WTC11 (cell line): ENCODE results near the gene RPP14. TPM values are rescaled to one million over a fixed set of nuclear protein-coding genes. Genes with fewer than 3 reads are reported as not detected.

Experiments
- ATAC-seq: fragments of 200-7000 bp; cut with Tn5 transposase; 2 replicates; pipeline ENCODE4 v1.10.0; 2021; ENCODE audit warnings: mild to moderate bottlenecking, moderate library complexity
- CTCF ChIA-PET: fragments of 300-600 bp; sonication (Branson Sonifier 250); formaldehyde crosslinking; loops from one replicate; lab custom pipeline; 2021; ENCODE audit warnings: antibody characterized with exemption; lab: Charles Lee
- POLR2A ChIA-PET: fragments of 350-600 bp; sonication (Branson Sonifier 250); formaldehyde crosslinking; loops from one replicate; lab custom pipeline; 2021; ENCODE audit warnings: antibody characterized with exemption; lab: Charles Lee
- DNase-seq: peaks from one replicate; pipeline ENCODE4 v3.0.0; 2021; ENCODE audit warnings: low spot score
- H3K27ac Mint-ChIP-seq: 2 replicates; pipeline ENCODE4 v1.8.0; 2021; ENCODE audit warnings: mixed read lengths
- H3K27me3 Mint-ChIP-seq: 2 replicates; pipeline ENCODE4 v1.8.0; 2021; ENCODE audit warnings: low read depth, mild to moderate bottlenecking, moderate library complexity, mixed read lengths
- H3K36me3 Mint-ChIP-seq: 2 replicates; pipeline ENCODE4 v1.8.0; 2021; ENCODE audit warnings: mixed read lengths
- H3K4me1 Mint-ChIP-seq: 2 replicates; pipeline ENCODE4 v1.8.0; 2022; ENCODE audit warnings: mixed read lengths
- H3K4me3 Mint-ChIP-seq: 2 replicates; pipeline ENCODE4 v1.8.0; 2021; ENCODE audit warnings: mild to moderate bottlenecking, moderate library complexity, mixed read lengths
- H3K9me3 Mint-ChIP-seq: 2 replicates; pipeline ENCODE4 v1.8.0; 2021; ENCODE audit warnings: mixed read lengths
- CDX4 ChIP-seq: fragments of 250-450 bp; sonication (Bioruptor Pico); IDR thresholded peaks from 2 replicates; pipeline ENCODE4 v1.9.0; 2021; ENCODE audit warnings: moderate library complexity, mild to moderate bottlenecking, inconsistent platforms, borderline replicate concordance
- CREB1 ChIP-seq: sonication (generic); formaldehyde crosslinking; IDR thresholded peaks from 2 replicates; pipeline ENCODE4 v1.8.0; 2023; ENCODE audit warnings: mild to moderate bottlenecking, missing genetic modification reagents
- CREM ChIP-seq: sonication (generic); formaldehyde crosslinking; IDR thresholded peaks from 2 replicates; pipeline ENCODE4 v1.8.1; 2022; ENCODE audit warnings: mild to moderate bottlenecking, missing genetic modification reagents, moderate library complexity
- E2F1 ChIP-seq: sonication (generic); formaldehyde crosslinking; IDR thresholded peaks from 2 replicates; pipeline ENCODE4 v1.8.0; 2022; ENCODE audit warnings: mild to moderate bottlenecking, missing genetic modification reagents
- E2F5 ChIP-seq: sonication (generic); formaldehyde crosslinking; IDR thresholded peaks from 2 replicates; pipeline ENCODE4 v1.8.1; 2022; ENCODE audit warnings: mild to moderate bottlenecking, moderate library complexity, missing genetic modification reagents
- GABPB1 ChIP-seq: sonication (generic); formaldehyde crosslinking; IDR thresholded peaks from 2 replicates; pipeline ENCODE4 v1.8.1; 2023; ENCODE audit warnings: mild to moderate bottlenecking, missing genetic modification reagents
- GTF2I ChIP-seq: fragments of 250-450 bp; sonication (Bioruptor Pico); conservative IDR thresholded peaks from 2 replicates; pipeline ENCODE4 v1.4.0; 2021; ENCODE audit warnings: mild to moderate bottlenecking
- MLX ChIP-seq: sonication (generic); formaldehyde crosslinking; IDR thresholded peaks from 2 replicates; pipeline ENCODE4 v1.8.1; 2023; ENCODE audit warnings: mild to moderate bottlenecking, missing genetic modification reagents, moderate library complexity
- MYBL2 ChIP-seq: sonication (generic); formaldehyde crosslinking; IDR thresholded peaks from 2 replicates; pipeline ENCODE4 v1.8.1; 2023; ENCODE audit warnings: mild to moderate bottlenecking, moderate library complexity, missing genetic modification reagents
- NFE2L1 ChIP-seq: sonication (generic); formaldehyde crosslinking; IDR thresholded peaks from 2 replicates; pipeline ENCODE4 v1.8.1; 2023; ENCODE audit warnings: missing genetic modification reagents
- NR2C2 ChIP-seq: sonication (generic); formaldehyde crosslinking; IDR thresholded peaks from 2 replicates; pipeline ENCODE4 v1.8.0; 2022; ENCODE audit warnings: mild to moderate bottlenecking, missing genetic modification reagents
- PRDM15 ChIP-seq: sonication (generic); formaldehyde crosslinking; IDR thresholded peaks from 2 replicates; pipeline ENCODE4 v1.8.0; 2022; ENCODE audit warnings: missing genetic modification reagents
- PRRX2 ChIP-seq: fragments of 250-450 bp; sonication (Bioruptor Pico); IDR thresholded peaks from 2 replicates; pipeline ENCODE4 v1.8.0; 2021; ENCODE audit warnings: mild to moderate bottlenecking
- RELA ChIP-seq: sonication (generic); formaldehyde crosslinking; IDR thresholded peaks from 2 replicates; pipeline ENCODE4 v1.8.1; 2022; ENCODE audit warnings: missing genetic modification reagents, mild to moderate bottlenecking, borderline replicate concordance
- SP1 ChIP-seq: sonication (generic); formaldehyde crosslinking; conservative IDR thresholded peaks from 2 replicates; pipeline ENCODE4 v1.8.1; 2022; ENCODE audit warnings: missing genetic modification reagents
- STAT6 ChIP-seq: sonication (generic); formaldehyde crosslinking; conservative IDR thresholded peaks from 2 replicates; pipeline ENCODE4 v1.8.1; 2023; ENCODE audit warnings: mild to moderate bottlenecking, low read depth, missing genetic modification reagents, moderate library complexity
- USF2 ChIP-seq: sonication (generic); formaldehyde crosslinking; IDR thresholded peaks from 2 replicates; pipeline ENCODE4 v1.8.1; 2023; ENCODE audit warnings: mild to moderate bottlenecking, missing genetic modification reagents, moderate library complexity
- ZNF263 ChIP-seq: sonication (generic); formaldehyde crosslinking; IDR thresholded peaks from 2 replicates; pipeline ENCODE4 v1.8.1; 2022; ENCODE audit warnings: low read depth, mild to moderate bottlenecking, moderate library complexity, missing genetic modification reagents
- ZNF423 ChIP-seq: fragments of 250-450 bp; sonication (Bioruptor Pico); IDR thresholded peaks from 2 replicates; pipeline ENCODE4 v2.1.2; 2022; ENCODE audit warnings: mild to moderate bottlenecking, moderate library complexity
- ZNF425 ChIP-seq: fragments of 250-450 bp; sonication (Bioruptor Pico); conservative IDR thresholded peaks from 2 replicates; pipeline ENCODE4 v1.9.0; 2021; ENCODE audit warnings: mild to moderate bottlenecking
- ZSCAN18 ChIP-seq: fragments of 250-450 bp; sonication (Bioruptor Pico); IDR thresholded peaks from 2 replicates; pipeline ENCODE4 v2.1.2; 2022; ENCODE audit warnings: mild to moderate bottlenecking, moderate library complexity
- total RNA-seq: library from RNA; stranded (reverse); gene quantifications from 3 replicates; pipeline ENCODE4 v1.2.3, GENCODE V29; 2021

The RPP14 gene
- total RNA-seq, 1 experiment from 2014 or later, result 17.9 TPM

GRCh38 chr3:58358092-58358491 is 52.0 kb downstream of the RPP14 start:
- no peak overlapping the region for H3K4me3 Mint-ChIP-seq
- H3K27ac Mint-ChIP-seq, result no peak overlapping the region
- H3K4me1 Mint-ChIP-seq, result no peaks in the 10 kb centered on the region
- CTCF ChIA-PET, result interaction anchor here (0.6 kb wide), 1 partner anchor 141 kb away, joined by 5 read pairs; no protein-coding TSS in a partner anchor
- ATAC-seq, result no peak; the same call in 1 of the 2 replicates
- no peaks in the 10 kb centered on the region for H3K27me3 Mint-ChIP-seq
- no peaks in the 10 kb centered on the region for H3K9me3 Mint-ChIP-seq
- DNase-seq, result no peak
- no peak for TF ChIP-seq PRDM15
- TF ChIP-seq, all 79 proteins: peak for 0
- no peaks in the 10 kb centered on the region for H3K36me3 Mint-ChIP-seq
- POLR2A ChIA-PET, result no interaction called here

GRCh38 chr3:58358808-58359207 is 52.8 kb downstream of the RPP14 start:
- DNase-seq, result no peak
- H3K4me3 Mint-ChIP-seq, result no peak overlapping the region
- TF ChIP-seq E2F5 (CRISPR knock-in tag), result no peak
- TF ChIP-seq CDX4 (CRISPR knock-in tag), result no peak
- no peak for TF ChIP-seq SP1 (CRISPR knock-in tag)
- TF ChIP-seq USF2, result no peak
- no peak for TF ChIP-seq MLX (CRISPR knock-in tag)
- no peak for TF ChIP-seq CREB1 (CRISPR knock-in tag)
- no peak for TF ChIP-seq GTF2I
- TF ChIP-seq STAT6, result no peak
- TF ChIP-seq NFE2L1 (CRISPR knock-in tag), result no peak
- TF ChIP-seq GABPB1 (CRISPR knock-in tag), result no peak
- TF ChIP-seq ZNF425, result no peak
- no peak for TF ChIP-seq ZNF263 (CRISPR knock-in tag)
- no peak for TF ChIP-seq E2F1 (CRISPR knock-in tag)
- TF ChIP-seq PRRX2 (CRISPR knock-in tag), result no peak
- no peak for TF ChIP-seq ZSCAN18 (CRISPR knock-in tag)
- no peak for TF ChIP-seq ZNF423
- TF ChIP-seq NR2C2 (CRISPR knock-in tag), result no peak
- no peak for TF ChIP-seq MYBL2 (CRISPR knock-in tag)
- TF ChIP-seq RELA (CRISPR knock-in tag), result no peak
- TF ChIP-seq CREM (CRISPR knock-in tag), result no peak
- TF ChIP-seq, all 79 proteins: peak for 0
- Mint-ChIP-seq H3K27ac (no peak overlapping the region), H3K4me1 (no peaks in the 10 kb centered on the region), H3K36me3 (no peaks in the 10 kb centered on the region), H3K27me3 (no peaks in the 10 kb centered on the region), H3K9me3 (no peaks in the 10 kb centered on the region)
- CTCF ChIA-PET, result no interaction called here
- no peak for ATAC-seq
- POLR2A ChIA-PET, result no interaction called here
